ENCODE results near the gene GAB2. TPM values are rescaled to one million over a fixed set of nuclear protein-coding genes. Genes with fewer than 3 reads are reported as not detected.

GAB2 gene
- total RNA-seq, 2 experiments from 2014 or later: 10.7 to 11.9 TPM

- Histone ChIP-seq H3K4me3 (ENCODE audit: low read length) (no peak overlapping the region), H3K9me3 (ENCODE audit: control insufficient read depth in 1 of 2, insufficient read depth in 1 of 2, low read length in 2 of 2) (no peaks in the 10 kb centered on the region), H3K27ac (ENCODE audit: low read depth in 1 of 2, low read length in 2 of 2) (no peak overlapping the region), H3K27me3 (ENCODE audit: control insufficient read depth in 1 of 2, insufficient read depth in 2 of 2, low read length in 2 of 2) (no peaks in the 10 kb centered on the region), H3K36me3 (ENCODE audit: insufficient read depth, low read length) (no peaks in the 10 kb centered on the region), H3K4me1 (ENCODE audit: insufficient read depth, low read length) (no peaks in the 10 kb centered on the region)
- Mint-ChIP-seq H3K36me3 (ENCODE audit: low read depth) (no peaks in the 10 kb centered on the region), H3K9me3 (no peaks in the 10 kb centered on the region), H3K4me3 (no peak overlapping the region), H3K4me1 (ENCODE audit: low read depth) (no peaks in the 10 kb centered on the region), H3K27me3 (no peaks in the 10 kb centered on the region), H3K27ac (no peak overlapping the region)
- peak in 1 of 14 experiments; percentile 20 for DNase-seq
- ChIA-PET POLR2A (no interaction called here), CTCF (no interaction called here)
- no peak for TF ChIP-seq CTCF (IDR thresholded peaks at IDR 0.05)
- no peak for ATAC-seq (ENCODE audit: poor library complexity)
- intact Hi-C loops (cut with DNase I, micrococcal nuclease): no loop called here
Observed at GRCh38 chr11:78312712-78313111, 104.9 kb downstream of the GAB2 start.

- H3K27ac ChIP-seq (ENCODE audit: low read depth in 1 of 2, low read length in 2 of 2): no peak overlapping the region
- H3K27me3 Mint-ChIP-seq: no peaks in the 10 kb centered on the region
- no peak overlapping the region for H3K4me3 ChIP-seq (ENCODE audit: low read length)
- DNase-seq (no peak), ATAC-seq (ENCODE audit: poor library complexity) (no peak)
- no peak for TF ChIP-seq CTCF (IDR thresholded peaks at IDR 0.05)
- POLR2A ChIA-PET: no interaction called here
- CTCF ChIA-PET: no interaction called here
- H3K4me1 Mint-ChIP-seq (ENCODE audit: low read depth): no peaks in the 10 kb centered on the region
- no peaks in the 10 kb centered on the region for H3K4me1 ChIP-seq (ENCODE audit: insufficient read depth, low read length)
- no peaks in the 10 kb centered on the region for H3K36me3 Mint-ChIP-seq (ENCODE audit: low read depth)
- H3K27me3 ChIP-seq (ENCODE audit: control insufficient read depth in 1 of 2, insufficient read depth in 2 of 2, low read length in 2 of 2): no peaks in the 10 kb centered on the region
- intact Hi-C loops (cut with DNase I, micrococcal nuclease): no loop called here
- no peak overlapping the region for H3K4me3 Mint-ChIP-seq
- H3K9me3 Mint-ChIP-seq: no peaks in the 10 kb centered on the region
- no peaks in the 10 kb centered on the region for H3K36me3 ChIP-seq (ENCODE audit: insufficient read depth, low read length)
- no peak overlapping the region for H3K27ac Mint-ChIP-seq
- no peaks in the 10 kb centered on the region for H3K9me3 ChIP-seq (ENCODE audit: control insufficient read depth in 1 of 2, insufficient read depth in 1 of 2, low read length in 2 of 2)
Observed at GRCh38 chr11:78311702-78312371, 105.8 kb downstream of the GAB2 start.

- no peaks in the 10 kb centered on the region for H3K9me3 ChIP-seq (ENCODE audit: control insufficient read depth in 1 of 2, insufficient read depth in 1 of 2, low read length in 2 of 2)
- H3K36me3 Mint-ChIP-seq (ENCODE audit: low read depth): no peaks in the 10 kb centered on the region
- no peaks in the 10 kb centered on the region for H3K4me1 Mint-ChIP-seq (ENCODE audit: low read depth)
- H3K27ac Mint-ChIP-seq: no peak overlapping the region
- DNase-seq: no peak
- POLR2A ChIA-PET: no interaction called here
- no peak overlapping the region for H3K27ac ChIP-seq (ENCODE audit: low read depth in 1 of 2, low read length in 2 of 2)
- H3K36me3 ChIP-seq (ENCODE audit: insufficient read depth, low read length): no peaks in the 10 kb centered on the region
- no peak for TF ChIP-seq CTCF (IDR thresholded peaks at IDR 0.05)
- intact Hi-C loops (cut with DNase I, micrococcal nuclease): no loop called here
- CTCF ChIA-PET: interaction anchor here (1.2 to 1.7 kb wide), 2 partner anchors 8 to 11 kb away, joined by 3 to 6 read pairs; no protein-coding TSS in a partner anchor
- ATAC-seq (ENCODE audit: poor library complexity): no peak
- H3K4me1 ChIP-seq (ENCODE audit: insufficient read depth, low read length): no peaks in the 10 kb centered on the region
- H3K9me3 Mint-ChIP-seq: no peaks in the 10 kb centered on the region
- no peak overlapping the region for H3K4me3 ChIP-seq (ENCODE audit: low read length)
- H3K27me3 ChIP-seq (ENCODE audit: control insufficient read depth in 1 of 2, insufficient read depth in 2 of 2, low read length in 2 of 2): no peaks in the 10 kb centered on the region
- H3K4me3 Mint-ChIP-seq: no peak overlapping the region
- no peaks in the 10 kb centered on the region for H3K27me3 Mint-ChIP-seq
Observed at GRCh38 chr11:78310500-78310909, 107.1 kb downstream of the GAB2 start.

All from CD4-positive, alpha-beta T cell (primary cell).